ENCODE results near the gene ASCL5.

- TF ChIP-seq, protein P1, sequence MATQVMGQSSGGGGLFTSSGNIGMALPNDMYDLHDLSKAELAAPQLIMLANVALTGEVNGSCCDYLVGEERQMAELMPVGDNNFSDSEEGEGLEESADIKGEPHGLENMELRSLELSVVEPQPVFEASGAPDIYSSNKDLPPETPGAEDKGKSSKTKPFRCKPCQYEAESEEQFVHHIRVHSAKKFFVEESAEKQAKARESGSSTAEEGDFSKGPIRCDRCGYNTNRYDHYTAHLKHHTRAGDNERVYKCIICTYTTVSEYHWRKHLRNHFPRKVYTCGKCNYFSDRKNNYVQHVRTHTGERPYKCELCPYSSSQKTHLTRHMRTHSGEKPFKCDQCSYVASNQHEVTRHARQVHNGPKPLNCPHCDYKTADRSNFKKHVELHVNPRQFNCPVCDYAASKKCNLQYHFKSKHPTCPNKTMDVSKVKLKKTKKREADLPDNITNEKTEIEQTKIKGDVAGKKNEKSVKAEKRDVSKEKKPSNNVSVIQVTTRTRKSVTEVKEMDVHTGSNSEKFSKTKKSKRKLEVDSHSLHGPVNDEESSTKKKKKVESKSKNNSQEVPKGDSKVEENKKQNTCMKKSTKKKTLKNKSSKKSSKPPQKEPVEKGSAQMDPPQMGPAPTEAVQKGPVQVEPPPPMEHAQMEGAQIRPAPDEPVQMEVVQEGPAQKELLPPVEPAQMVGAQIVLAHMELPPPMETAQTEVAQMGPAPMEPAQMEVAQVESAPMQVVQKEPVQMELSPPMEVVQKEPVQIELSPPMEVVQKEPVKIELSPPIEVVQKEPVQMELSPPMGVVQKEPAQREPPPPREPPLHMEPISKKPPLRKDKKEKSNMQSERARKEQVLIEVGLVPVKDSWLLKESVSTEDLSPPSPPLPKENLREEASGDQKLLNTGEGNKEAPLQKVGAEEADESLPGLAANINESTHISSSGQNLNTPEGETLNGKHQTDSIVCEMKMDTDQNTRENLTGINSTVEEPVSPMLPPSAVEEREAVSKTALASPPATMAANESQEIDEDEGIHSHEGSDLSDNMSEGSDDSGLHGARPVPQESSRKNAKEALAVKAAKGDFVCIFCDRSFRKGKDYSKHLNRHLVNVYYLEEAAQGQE (IDR thresholded peaks at IDR 0.05; ENCODE audit: insufficient read depth in 1 of 2, low read depth in 2 of 2, low read length in 1 of 2), result no peak
- TF ChIP-seq POLR2AphosphoS5 (IDR thresholded peaks at IDR 0.05; ENCODE audit: low read depth, low read length) (no peak), CTCF (IDR thresholded peaks at IDR 0.05) (no peak)
These were observed 10.0 kb upstream of the ASCL5 start for GRCh38 chr1:201137024-201137392.

All from Panc1 (cell line).